ENCODE measurements around the gene CBLL1.

The CBLL1 gene

GRCh38 chr7:107743567-107744344 lies at the start of gene CBLL1:
TSS of gene CBLL1 (plus strand) at chr7:107744142. CDS start at chr7:107744164, 22 bp downstream.
- H3K9me3 Mint-ChIP-seq: no peaks in the 10 kb centered on the region
- H3K27ac Mint-ChIP-seq: peak within 1 kb of the TSS; percentile 94
- ATAC-seq: peak; percentile 97
- peak within 1 kb of the TSS; percentile 99 for H3K4me3 Mint-ChIP-seq
- peaks cover 45% of the 10 kb centered on the region for H3K4me1 Mint-ChIP-seq
- no peaks in the 10 kb centered on the region for H3K36me3 Mint-ChIP-seq
- no peaks in the 10 kb centered on the region for H3K27me3 Mint-ChIP-seq

GRCh38 chr7:107694386-107694785 lies 49.6 kb upstream of the CBLL1 start:
- H3K36me3 Mint-ChIP-seq: peaks cover 4% of the 10 kb centered on the region

GRCh38 chr7:107696330-107696946 lies 47.5 kb upstream of the CBLL1 start:
- Mint-ChIP-seq H3K9me3 (no peaks in the 10 kb centered on the region), H3K4me1 (no peaks in the 10 kb centered on the region), H3K4me3 (no peak overlapping the region), H3K27ac (no peak overlapping the region), H3K27me3 (no peaks in the 10 kb centered on the region), H3K36me3 (no peaks in the 10 kb centered on the region)
- no peak for ATAC-seq

More at GRCh38 chr7:107694386-107694785, 49.6 kb upstream of the CBLL1 start:
- no peaks in the 10 kb centered on the region for H3K4me1 Mint-ChIP-seq
- no peak overlapping the region for H3K4me3 Mint-ChIP-seq
- no peak overlapping the region for H3K27ac Mint-ChIP-seq
- no peak for ATAC-seq
- H3K27me3 Mint-ChIP-seq: no peaks in the 10 kb centered on the region
- H3K9me3 Mint-ChIP-seq: no peaks in the 10 kb centered on the region

- ATAC-seq: no peak
- H3K4me1 Mint-ChIP-seq: no peaks in the 10 kb centered on the region
- no peaks in the 10 kb centered on the region for H3K9me3 Mint-ChIP-seq
- no peaks in the 10 kb centered on the region for H3K27me3 Mint-ChIP-seq
- H3K36me3 Mint-ChIP-seq: no peaks in the 10 kb centered on the region
- no peak overlapping the region for H3K4me3 Mint-ChIP-seq
- H3K27ac Mint-ChIP-seq: no peak overlapping the region
Measured at GRCh38 chr7:107697321-107698049, 46.5 kb upstream of the CBLL1 start.

- Mint-ChIP-seq H3K9me3 (no peaks in the 10 kb centered on the region), H3K27me3 (no peaks in the 10 kb centered on the region), H3K4me3 (no peak overlapping the region), H3K27ac (no peak overlapping the region), H3K4me1 (peaks cover 8% of the 10 kb centered on the region), H3K36me3 (no peaks in the 10 kb centered on the region)
- ATAC-seq: no peak
Measured at GRCh38 chr7:107700570-107700969, 43.4 kb upstream of the CBLL1 start.

- Mint-ChIP-seq H3K27me3 (no peaks in the 10 kb centered on the region), H3K4me3 (no peak overlapping the region), H3K27ac (no peak overlapping the region), H3K9me3 (no peaks in the 10 kb centered on the region), H3K4me1 (peaks cover 8% of the 10 kb centered on the region), H3K36me3 (no peaks in the 10 kb centered on the region)
- ATAC-seq: no peak
Measured at GRCh38 chr7:107701191-107701590, 42.8 kb upstream of the CBLL1 start.

- Mint-ChIP-seq H3K4me1 (peaks cover 8% of the 10 kb centered on the region), H3K4me3 (no peak overlapping the region), H3K27me3 (no peaks in the 10 kb centered on the region), H3K27ac (no peak overlapping the region), H3K36me3 (no peaks in the 10 kb centered on the region), H3K9me3 (no peaks in the 10 kb centered on the region)
- no peak for ATAC-seq
Measured at GRCh38 chr7:107703219-107703618, 40.7 kb upstream of the CBLL1 start.

- H3K27me3 Mint-ChIP-seq: no peaks in the 10 kb centered on the region
- H3K36me3 Mint-ChIP-seq: no peaks in the 10 kb centered on the region
- peaks cover 8% of the 10 kb centered on the region for H3K4me1 Mint-ChIP-seq
- no peaks in the 10 kb centered on the region for H3K9me3 Mint-ChIP-seq
- ATAC-seq: no peak
- H3K27ac Mint-ChIP-seq: no peak overlapping the region
- H3K4me3 Mint-ChIP-seq: no peak overlapping the region
Measured at GRCh38 chr7:107703872-107704271, 40.1 kb upstream of the CBLL1 start.

- Mint-ChIP-seq H3K36me3 (no peaks in the 10 kb centered on the region), H3K4me3 (no peak overlapping the region), H3K4me1 (no peaks in the 10 kb centered on the region), H3K9me3 (no peaks in the 10 kb centered on the region), H3K27me3 (no peaks in the 10 kb centered on the region), H3K27ac (no peak overlapping the region)
- no peak for ATAC-seq
Measured at GRCh38 chr7:107708956-107709355, 35.0 kb upstream of the CBLL1 start.

- no peak overlapping the region for H3K27ac Mint-ChIP-seq
- H3K4me3 Mint-ChIP-seq: no peak overlapping the region
- H3K9me3 Mint-ChIP-seq: no peaks in the 10 kb centered on the region
- no peaks in the 10 kb centered on the region for H3K36me3 Mint-ChIP-seq
- H3K4me1 Mint-ChIP-seq: no peaks in the 10 kb centered on the region
- no peak for ATAC-seq
- no peaks in the 10 kb centered on the region for H3K27me3 Mint-ChIP-seq
Measured at GRCh38 chr7:107711301-107711700, 32.6 kb upstream of the CBLL1 start.

- no peak overlapping the region for H3K4me3 Mint-ChIP-seq
- no peak overlapping the region for H3K27ac Mint-ChIP-seq
- no peaks in the 10 kb centered on the region for H3K9me3 Mint-ChIP-seq
- H3K36me3 Mint-ChIP-seq: no peaks in the 10 kb centered on the region
- ATAC-seq: no peak
- no peaks in the 10 kb centered on the region for H3K27me3 Mint-ChIP-seq
- no peaks in the 10 kb centered on the region for H3K4me1 Mint-ChIP-seq
Measured at GRCh38 chr7:107712025-107712424, 31.9 kb upstream of the CBLL1 start.

- Mint-ChIP-seq H3K36me3 (no peaks in the 10 kb centered on the region), H3K27me3 (no peaks in the 10 kb centered on the region), H3K27ac (no peak overlapping the region), H3K9me3 (no peaks in the 10 kb centered on the region), H3K4me3 (no peak overlapping the region), H3K4me1 (no peaks in the 10 kb centered on the region)
- no peak for ATAC-seq
Measured at GRCh38 chr7:107712896-107713295, 31.0 kb upstream of the CBLL1 start.

- Mint-ChIP-seq H3K27me3 (no peaks in the 10 kb centered on the region), H3K4me1 (no peaks in the 10 kb centered on the region), H3K36me3 (no peaks in the 10 kb centered on the region), H3K4me3 (no peak overlapping the region), H3K9me3 (no peaks in the 10 kb centered on the region), H3K27ac (no peak overlapping the region)
- no peak for ATAC-seq
Measured at GRCh38 chr7:107715531-107715930, 28.4 kb upstream of the CBLL1 start.

GRCh38 chr7:107718456-107719193 lies 25.3 kb upstream of the CBLL1 start:
- H3K27ac Mint-ChIP-seq: no peak overlapping the region
- no peak for ATAC-seq
- H3K27me3 Mint-ChIP-seq: no peaks in the 10 kb centered on the region
- H3K9me3 Mint-ChIP-seq: no peaks in the 10 kb centered on the region
- H3K36me3 Mint-ChIP-seq: no peaks in the 10 kb centered on the region
- no peak overlapping the region for H3K4me3 Mint-ChIP-seq
- H3K4me1 Mint-ChIP-seq: no peaks in the 10 kb centered on the region

GRCh38 chr7:107721286-107721685 lies 22.7 kb upstream of the CBLL1 start:
- ATAC-seq: no peak
- Mint-ChIP-seq H3K4me1 (no peaks in the 10 kb centered on the region), H3K4me3 (no peak overlapping the region), H3K36me3 (no peaks in the 10 kb centered on the region), H3K27ac (no peak overlapping the region), H3K27me3 (no peaks in the 10 kb centered on the region), H3K9me3 (no peaks in the 10 kb centered on the region)
